Lower lobe of right lung (tissue), 2 donors: ENCODE data around the gene CCDC60. TPM values are rescaled to one million over a fixed set of nuclear protein-coding genes. Genes with fewer than 3 reads are reported as not detected.

Experiments
- ATAC-seq, 2 donors: fragments of 200-7000 bp; cut with Tn5 transposase; one replicate each; pipeline ENCODE4 v1.9.1; 2020 to 2022; ENCODE audit warnings: mild to moderate bottlenecking in 2 of 2, moderate library complexity in 2 of 2
- DNase-seq: peaks from one replicate; pipeline ENCODE4 v3.0.0-alpha.2; 2020
- H3K27ac ChIP-seq: fragments of 200-600 bp; one replicate; pipeline ENCODE4 v1.8.0; 2022
- H3K27me3 ChIP-seq: fragments of 200-600 bp; one replicate; pipeline ENCODE4 v1.8.0; 2022; ENCODE audit warnings: low read depth
- H3K36me3 ChIP-seq: fragments of 200-600 bp; one replicate; pipeline ENCODE4 v1.8.0; 2022; ENCODE audit warnings: mild to moderate bottlenecking
- H3K4me1 ChIP-seq: fragments of 200-600 bp; one replicate; pipeline ENCODE4 v1.8.0; 2022
- H3K4me3 ChIP-seq: fragments of 200-600 bp; one replicate; pipeline ENCODE4 v1.8.0; 2022; ENCODE audit warnings: mild to moderate bottlenecking
- H3K9me3 ChIP-seq: fragments of 200-600 bp; one replicate; pipeline ENCODE4 v1.8.0; 2022
- intact Hi-C: fragments of 100-400 bp; cut with DNase I; formaldehyde crosslinking; loops from one replicate; pipeline ENCODE4 v1.11.0; 2022
- total RNA-seq: library from RNA; stranded (reverse); fragmentation: NEBNext Ultra II Directional; extraction: Animal tissue kit (Norgen Biotek cat#: 25700); gene quantifications from one replicate; pipeline ENCODE4 v1.2.1, GENCODE V29; 2021
- TF ChIP-seq, protein P1 (sequence below): fragments of 200-600 bp; IDR thresholded peaks from one replicate; pipeline ENCODE4 v1.8.0; 2022; ENCODE audit warnings: antibody characterized with exemption, mild to moderate bottlenecking
- donor health status: DM: no; HTN: yes; CAD: no; lungs with severe emphysema.

The CCDC60 gene
- total RNA-seq, 1 donor from 2014 or later: 2.2 TPM

DNA sequence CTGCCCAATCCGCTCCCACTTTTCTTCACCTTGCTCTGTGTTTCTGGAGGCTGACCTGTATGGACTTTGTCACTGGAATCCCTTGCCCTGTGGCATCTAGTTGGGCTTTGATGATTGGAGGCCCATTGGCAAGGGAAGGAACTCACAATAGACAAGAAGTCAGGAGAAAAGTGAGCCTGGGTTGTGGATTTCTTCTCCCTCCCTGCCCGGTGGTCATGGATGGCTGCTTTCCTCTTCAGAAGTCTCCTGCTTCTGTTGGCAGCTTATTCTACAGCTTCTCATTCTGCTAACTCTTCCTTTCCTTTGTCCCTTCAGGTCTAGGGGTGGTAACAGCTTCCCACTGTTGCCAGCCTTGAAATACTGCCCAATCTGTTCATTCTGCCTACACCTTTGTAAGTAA lies 13.9 kb upstream of the CCDC60 start:
- H3K36me3 ChIP-seq: no peaks in the 10 kb centered on the region
- intact Hi-C loops: no loop called here
- TF ChIP-seq, protein P1, sequence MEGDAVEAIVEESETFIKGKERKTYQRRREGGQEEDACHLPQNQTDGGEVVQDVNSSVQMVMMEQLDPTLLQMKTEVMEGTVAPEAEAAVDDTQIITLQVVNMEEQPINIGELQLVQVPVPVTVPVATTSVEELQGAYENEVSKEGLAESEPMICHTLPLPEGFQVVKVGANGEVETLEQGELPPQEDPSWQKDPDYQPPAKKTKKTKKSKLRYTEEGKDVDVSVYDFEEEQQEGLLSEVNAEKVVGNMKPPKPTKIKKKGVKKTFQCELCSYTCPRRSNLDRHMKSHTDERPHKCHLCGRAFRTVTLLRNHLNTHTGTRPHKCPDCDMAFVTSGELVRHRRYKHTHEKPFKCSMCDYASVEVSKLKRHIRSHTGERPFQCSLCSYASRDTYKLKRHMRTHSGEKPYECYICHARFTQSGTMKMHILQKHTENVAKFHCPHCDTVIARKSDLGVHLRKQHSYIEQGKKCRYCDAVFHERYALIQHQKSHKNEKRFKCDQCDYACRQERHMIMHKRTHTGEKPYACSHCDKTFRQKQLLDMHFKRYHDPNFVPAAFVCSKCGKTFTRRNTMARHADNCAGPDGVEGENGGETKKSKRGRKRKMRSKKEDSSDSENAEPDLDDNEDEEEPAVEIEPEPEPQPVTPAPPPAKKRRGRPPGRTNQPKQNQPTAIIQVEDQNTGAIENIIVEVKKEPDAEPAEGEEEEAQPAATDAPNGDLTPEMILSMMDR: no peak
- ATAC-seq (no peak), DNase-seq (no peak)
- no peak overlapping the region for H3K27ac ChIP-seq
- H3K9me3 ChIP-seq: no peaks in the 10 kb centered on the region
- H3K4me1 ChIP-seq: no peaks in the 10 kb centered on the region
- no peaks in the 10 kb centered on the region for H3K27me3 ChIP-seq
- H3K4me3 ChIP-seq: no peak overlapping the region

DNA sequence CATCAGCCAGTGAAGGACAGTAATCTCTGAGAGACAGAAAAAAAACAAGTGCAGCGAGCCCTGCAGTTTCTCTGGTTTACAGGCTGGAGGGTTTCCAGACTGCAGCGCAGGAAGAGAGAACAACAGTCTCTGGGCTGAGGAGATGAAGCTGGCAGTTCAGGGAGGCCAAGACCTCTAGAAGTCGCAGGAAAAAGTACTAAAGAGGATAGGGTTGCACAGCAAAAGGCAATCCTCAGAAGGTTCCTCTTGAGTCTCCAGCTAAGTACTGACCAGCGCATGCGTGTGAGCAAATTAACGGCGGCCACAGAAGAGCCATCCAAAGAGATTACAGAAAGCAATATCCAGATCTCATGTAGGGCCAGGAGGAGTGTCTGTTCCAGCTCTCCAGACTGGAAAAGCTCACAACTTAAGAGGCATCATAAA lies 12.2 kb upstream of the CCDC60 start:
- no peaks in the 10 kb centered on the region for H3K4me1 ChIP-seq

DNA sequence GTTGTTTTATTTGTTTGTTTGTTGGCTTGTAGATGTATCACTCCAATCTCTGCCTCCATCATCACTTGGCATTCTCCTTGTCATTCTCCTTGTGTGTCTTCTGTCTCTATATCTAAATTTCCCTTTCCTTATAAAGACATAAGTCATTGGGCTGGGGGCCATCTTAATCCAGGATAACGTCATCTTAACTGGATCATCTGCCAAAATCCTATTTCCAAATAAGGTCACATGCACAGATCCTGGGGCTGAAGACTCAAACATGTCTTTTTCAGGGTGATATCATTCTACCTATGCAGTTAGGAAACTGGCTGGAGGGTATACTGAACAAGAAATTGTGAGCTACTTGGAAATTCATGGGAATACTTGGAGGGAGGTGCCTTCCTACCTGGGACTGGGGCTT lies 8.7 kb upstream of the CCDC60 start:
- Histone ChIP-seq H3K9me3 (no peaks in the 10 kb centered on the region), H3K27me3 (no peaks in the 10 kb centered on the region), H3K27ac (no peak overlapping the region), H3K4me1 (peaks cover 4% of the 10 kb centered on the region), H3K4me3 (no peak overlapping the region), H3K36me3 (no peaks in the 10 kb centered on the region)
- intact Hi-C loops: no loop called here
- DNase-seq (no peak), ATAC-seq (no peak)
- TF ChIP-seq, protein P1: no peak

More for the DNA sequence above, 12.2 kb upstream of the CCDC60 start:
- TF ChIP-seq, protein P1: no peak
- DNase-seq (no peak), ATAC-seq (no peak)
- no peaks in the 10 kb centered on the region for H3K9me3 ChIP-seq
- no peak overlapping the region for H3K4me3 ChIP-seq
- no peak overlapping the region for H3K27ac ChIP-seq
- H3K36me3 ChIP-seq: no peaks in the 10 kb centered on the region
- intact Hi-C loops: no loop called here
- H3K27me3 ChIP-seq: no peaks in the 10 kb centered on the region

DNA sequence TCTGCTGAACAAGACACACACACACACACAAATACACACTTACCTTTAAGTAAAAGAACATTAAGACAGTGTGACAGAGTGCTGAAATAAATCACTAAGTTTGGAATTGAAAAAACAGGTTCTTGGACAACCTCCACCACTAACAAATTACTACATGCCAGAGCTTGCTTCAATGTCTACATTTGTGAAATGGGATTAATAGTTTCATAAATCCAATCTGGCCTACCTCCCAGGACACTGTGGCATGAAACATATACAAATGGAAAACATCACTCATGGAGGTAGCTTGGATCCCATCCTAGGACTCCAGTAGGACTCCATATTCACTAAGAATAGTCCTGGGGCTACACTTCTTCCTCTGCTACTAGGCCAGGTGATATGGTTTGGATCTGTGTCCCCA lies 8.2 kb upstream of the CCDC60 start:
- Histone ChIP-seq H3K4me3 (no peak overlapping the region), H3K4me1 (peaks cover 4% of the 10 kb centered on the region), H3K9me3 (no peaks in the 10 kb centered on the region), H3K36me3 (no peaks in the 10 kb centered on the region), H3K27me3 (no peaks in the 10 kb centered on the region), H3K27ac (no peak overlapping the region)
- ATAC-seq (no peak), DNase-seq (no peak)
- TF ChIP-seq, protein P1: no peak
- intact Hi-C loops: no loop called here

DNA sequence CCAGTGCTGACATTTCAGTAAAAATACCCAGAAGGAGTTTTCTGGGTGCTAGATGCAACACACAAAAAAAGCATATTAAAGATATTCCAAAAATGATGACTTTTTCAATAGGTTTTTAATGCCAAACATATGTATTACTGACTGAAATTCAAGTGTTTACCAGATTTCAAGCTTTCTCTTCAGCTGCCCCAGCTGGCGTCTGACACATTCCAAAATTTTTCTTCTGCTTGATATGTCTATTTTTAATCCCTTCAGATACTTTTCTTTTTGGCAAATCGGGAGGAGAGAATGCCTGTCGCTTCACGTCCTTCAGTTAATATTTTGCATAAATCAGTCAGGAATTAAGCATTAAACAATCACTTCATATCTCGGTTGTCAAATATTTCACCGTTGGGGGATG lies 7.1 kb upstream of the CCDC60 start:
- Histone ChIP-seq H3K4me1 (peaks cover 4% of the 10 kb centered on the region), H3K27me3 (no peaks in the 10 kb centered on the region), H3K9me3 (no peaks in the 10 kb centered on the region), H3K36me3 (no peaks in the 10 kb centered on the region), H3K27ac (no peak overlapping the region), H3K4me3 (no peak overlapping the region)
- ATAC-seq (no peak), DNase-seq (no peak)
- intact Hi-C loops: no loop called here
- TF ChIP-seq, protein P1: no peak

DNA sequence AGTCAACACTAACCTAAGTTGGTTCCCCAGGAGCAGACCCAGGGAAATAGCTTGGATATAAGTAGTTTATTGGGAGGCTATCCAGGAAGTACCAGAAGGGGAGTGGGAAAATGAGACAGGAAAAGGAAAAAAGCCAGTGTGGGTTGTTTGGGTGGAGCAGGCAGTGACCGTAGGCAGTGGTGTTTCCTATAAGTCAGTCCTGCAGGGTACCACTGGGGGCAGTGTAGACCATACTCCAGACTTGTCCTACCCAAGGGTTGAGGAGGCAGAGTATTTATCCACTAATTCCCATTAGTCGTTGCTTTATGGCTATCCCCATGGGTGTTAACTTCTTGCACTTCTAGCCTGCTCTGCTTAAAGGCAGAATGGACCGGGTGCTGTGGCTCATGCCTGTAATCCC lies 6.4 kb upstream of the CCDC60 start:
- DNase-seq (no peak), ATAC-seq (peak; percentile 67)
- no peaks in the 10 kb centered on the region for H3K36me3 ChIP-seq
- H3K27ac ChIP-seq: no peak overlapping the region
- intact Hi-C loops: no loop called here
- TF ChIP-seq, protein P1: peak; percentile 22
- H3K4me1 ChIP-seq: peaks cover 4% of the 10 kb centered on the region
- no peak overlapping the region for H3K4me3 ChIP-seq
- no peaks in the 10 kb centered on the region for H3K9me3 ChIP-seq
- H3K27me3 ChIP-seq: no peaks in the 10 kb centered on the region
